Measurements from ENCODE around the gene HEPH. TPM values are rescaled to one million over a fixed set of nuclear protein-coding genes. Genes with fewer than 3 reads are reported as not detected.

HEPH gene
- total and polyA plus RNA-seq, 9 of the 15 experiments (the other 6 are each of a cell fraction or from before 2014, with no cell fraction given): 22.4 to 67.6 (median 42.9) TPM

GRCh38 chrX:66191563-66191962, 27.5 kb downstream of the HEPH start:
- CTCF ChIA-PET (ENCODE audit: low intra/inter-chr PET ratio): no interaction called here
- intact Hi-C loops (cut with micrococcal nuclease) (no loop called here), in situ Hi-C loops (cut with MboI) (no loop called here)
- FAIRE-seq (no peak), ATAC-seq (no peak), DNase-seq (ENCODE audit: extremely low read depth in 1 of 4, low spot score in 3 of 4) (no peak)
- H2AFZ ChIP-seq (ENCODE audit: low read depth, low read length): no peak overlapping the region
- H3K27ac ChIP-seq (ENCODE audit: extremely low read depth, low read depth, low read length): no peak overlapping the region
- H3K9ac ChIP-seq (ENCODE audit: insufficient read depth in 1 of 2, low read depth in 2 of 2, low read length in 2 of 2): no peak overlapping the region
- no peaks in the 10 kb centered on the region for H3K4me1 ChIP-seq (replicated peaks in 1 of 2; ENCODE audit: control insufficient read depth in 2 of 2, insufficient read depth in 2 of 2, low read length in 2 of 2)
- H3K4me2 ChIP-seq (ENCODE audit: insufficient read depth, low read length): no peak overlapping the region
- H3K79me2 ChIP-seq (ENCODE audit: control insufficient read depth, insufficient read depth, low read length): peaks cover 4% of the 10 kb centered on the region; the same call in 2 of the 3 replicates
- no peaks in the 10 kb centered on the region for H3K27me3 ChIP-seq (ENCODE audit: control insufficient read depth in 2 of 2, insufficient read depth in 2 of 2, low read length in 2 of 2)
- no peaks in the 10 kb centered on the region for H3K9me3 ChIP-seq (replicated peaks; ENCODE audit: control insufficient read depth, insufficient read depth, low read depth, low read length)
- TF ChIP-seq SPI1 (IDR thresholded peaks at IDR 0.05; ENCODE audit: borderline replicate concordance, low read depth, low read length): peak; percentile 56; the same call in 1 of the 2 replicates
- no peak for TF ChIP-seq NR4A1 (CRISPR knock-in tag; IDR thresholded peaks at IDR 0.05)
- no peak for TF ChIP-seq NR4A1 (tag; IDR thresholded peaks at IDR 0.05)
- POLR2A ChIA-PET: interaction anchor here (1.1 kb wide), 1 partner anchor 12 kb away, joined by 3 read pairs; no protein-coding TSS in a partner anchor
- BruUV-seq (replicated peaks): no TSS peak
- WGBS (ENCODE audit: insufficient coverage, low coverage, missing lambda C conversion rate): 62% methylated on average over 2 of the region's 2 CpGs
- H3K4me3 ChIP-seq: no peak overlapping the region
- no peaks in the 10 kb centered on the region for H3K9me1 ChIP-seq (ENCODE audit: control insufficient read depth, insufficient read depth, low read length)
- no peaks in the 10 kb centered on the region for H4K20me1 ChIP-seq (replicated peaks; ENCODE audit: control insufficient read depth, insufficient read depth, low read length)
- peaks cover 93% of the 10 kb centered on the region for H3K36me3 ChIP-seq (ENCODE audit: control insufficient read depth, insufficient read depth, low read length)

- POLR2A ChIA-PET: no interaction called here
Measured at GRCh38 chrX:66193821-66194220, 29.8 kb downstream of the HEPH start.

More at GRCh38 chrX:66193821-66194220, 29.8 kb downstream of the HEPH start:
- no TSS peak for BruUV-seq (replicated peaks)
- Histone ChIP-seq H3K4me1 (replicated peaks in 1 of 2; ENCODE audit: control insufficient read depth in 2 of 2, insufficient read depth in 2 of 2, low read length in 2 of 2) (no peaks in the 10 kb centered on the region), H3K4me3 (no peak overlapping the region), H2AFZ (ENCODE audit: low read depth, low read length) (no peak overlapping the region), H3K9ac (ENCODE audit: insufficient read depth in 1 of 2, low read depth in 2 of 2, low read length in 2 of 2) (no peak overlapping the region), H3K4me2 (ENCODE audit: insufficient read depth, low read length) (no peak overlapping the region), H4K20me1 (replicated peaks; ENCODE audit: control insufficient read depth, insufficient read depth, low read length) (no peaks in the 10 kb centered on the region), H3K36me3 (ENCODE audit: control insufficient read depth, insufficient read depth, low read length) (peaks cover 94% of the 10 kb centered on the region), H3K79me2 (ENCODE audit: control insufficient read depth, insufficient read depth, low read length) (peaks cover 4% of the 10 kb centered on the region; the same call in 1 of the 3 replicates), H3K27me3 (ENCODE audit: control insufficient read depth in 2 of 2, insufficient read depth in 2 of 2, low read length in 2 of 2) (no peaks in the 10 kb centered on the region), H3K9me3 (replicated peaks; ENCODE audit: control insufficient read depth, insufficient read depth, low read depth, low read length) (no peaks in the 10 kb centered on the region; the same call in 1 of the 2 replicates), H3K9me1 (ENCODE audit: control insufficient read depth, insufficient read depth, low read length) (no peaks in the 10 kb centered on the region), H3K27ac (ENCODE audit: extremely low read depth, low read depth, low read length) (no peak overlapping the region)
- DNase-seq (ENCODE audit: extremely low read depth in 1 of 4, low spot score in 3 of 4) (no peak), ATAC-seq (no peak), FAIRE-seq (no peak)
- TF ChIP-seq ZFPM2 (CRISPR knock-in tag; IDR thresholded peaks at IDR 0.05) (no peak), ZNF79 (CRISPR knock-in tag; IDR thresholded peaks at IDR 0.05; ENCODE audit: low read depth) (no peak), SIRT6 (IDR thresholded peaks at IDR 0.05; ENCODE audit: low read depth, low read length) (no peak), ZNF311 (CRISPR knock-in tag; IDR thresholded peaks at IDR 0.05) (no peak), ZBTB43 (CRISPR knock-in tag; IDR thresholded peaks at IDR 0.05) (no peak), MEF2A (IDR thresholded peaks at IDR 0.05; ENCODE audit: control insufficient read depth, low read depth, low read length) (no peak), MTA1 (IDR thresholded peaks at IDR 0.05; ENCODE audit: borderline replicate concordance) (no peak), PML (IDR thresholded peaks at IDR 0.05; ENCODE audit: low read length) (no peak), GATAD2B (IDR thresholded peaks at IDR 0.05; ENCODE audit: borderline replicate concordance) (no peak)
- in situ Hi-C loops (cut with MboI) (no loop called here), intact Hi-C loops (cut with micrococcal nuclease) (no loop called here)
- CTCF ChIA-PET (ENCODE audit: low intra/inter-chr PET ratio): no interaction called here
